ENCODE measurements around the gene CFAP46. TPM values are rescaled to one million over a fixed set of nuclear protein-coding genes. Genes with fewer than 3 reads are reported as not detected.
"Not testable (repeated sequence)": the region's sequence is repeated elsewhere in the genome, so short reads cannot be mapped to it uniquely, and the experiment has no call there.

CFAP46 gene
- total RNA-seq, 1 donor from 2014 or later, result not detected

- intact Hi-C loops (cut with micrococcal nuclease), result no loop called here
Measured at GRCh38 chr10:132793871-132794849, 148.2 kb downstream of the CFAP46 start.

GRCh38 chr10:132793213-132793612 is 149.2 kb downstream of the CFAP46 start:
- intact Hi-C loops (cut with micrococcal nuclease), result no loop called here

DNA sequence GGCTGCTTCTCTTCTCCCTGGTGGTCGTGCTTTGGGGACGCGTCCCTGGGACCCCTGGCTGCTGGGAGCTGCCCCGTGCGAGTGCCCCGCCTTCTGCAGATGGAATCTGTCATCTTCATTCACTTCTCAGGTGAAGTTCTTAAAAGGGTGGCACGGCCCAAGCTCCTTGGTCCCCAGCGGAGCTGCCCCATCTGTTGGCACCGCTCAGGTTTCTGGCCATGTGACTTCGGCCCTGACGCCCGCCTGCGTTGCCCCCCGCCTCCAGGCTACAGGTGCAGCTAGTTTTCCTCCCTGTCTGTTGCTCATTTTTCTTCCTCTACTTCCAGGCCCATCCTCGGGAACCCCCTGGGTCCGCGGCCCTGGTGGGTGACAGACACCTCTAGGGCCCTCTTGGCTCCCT is 149.6 kb downstream of the CFAP46 start:
- intact Hi-C loops (cut with micrococcal nuclease), result no loop called here

DNA sequence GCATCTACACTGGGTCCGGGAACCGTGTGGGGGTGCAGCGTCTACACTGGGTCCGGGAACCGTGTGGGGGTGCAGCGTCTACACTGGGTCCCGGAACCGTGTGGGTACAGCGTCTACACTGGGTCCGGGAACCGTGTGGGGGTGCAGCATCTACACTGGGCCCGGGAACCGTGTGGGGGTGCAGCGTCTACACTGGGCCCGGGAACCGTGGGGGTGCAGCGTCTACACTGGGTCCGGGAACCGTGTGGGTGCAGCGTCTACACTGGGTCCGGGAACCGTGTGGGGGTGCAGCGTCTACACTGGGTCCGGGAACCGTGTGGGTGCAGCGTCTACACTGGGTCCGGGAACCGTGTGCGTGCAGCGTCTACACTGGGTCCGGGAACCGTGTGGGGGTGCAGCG is 150.3 kb downstream of the CFAP46 start:
- intact Hi-C loops (cut with micrococcal nuclease), result not testable (repeated sequence)

DNA sequence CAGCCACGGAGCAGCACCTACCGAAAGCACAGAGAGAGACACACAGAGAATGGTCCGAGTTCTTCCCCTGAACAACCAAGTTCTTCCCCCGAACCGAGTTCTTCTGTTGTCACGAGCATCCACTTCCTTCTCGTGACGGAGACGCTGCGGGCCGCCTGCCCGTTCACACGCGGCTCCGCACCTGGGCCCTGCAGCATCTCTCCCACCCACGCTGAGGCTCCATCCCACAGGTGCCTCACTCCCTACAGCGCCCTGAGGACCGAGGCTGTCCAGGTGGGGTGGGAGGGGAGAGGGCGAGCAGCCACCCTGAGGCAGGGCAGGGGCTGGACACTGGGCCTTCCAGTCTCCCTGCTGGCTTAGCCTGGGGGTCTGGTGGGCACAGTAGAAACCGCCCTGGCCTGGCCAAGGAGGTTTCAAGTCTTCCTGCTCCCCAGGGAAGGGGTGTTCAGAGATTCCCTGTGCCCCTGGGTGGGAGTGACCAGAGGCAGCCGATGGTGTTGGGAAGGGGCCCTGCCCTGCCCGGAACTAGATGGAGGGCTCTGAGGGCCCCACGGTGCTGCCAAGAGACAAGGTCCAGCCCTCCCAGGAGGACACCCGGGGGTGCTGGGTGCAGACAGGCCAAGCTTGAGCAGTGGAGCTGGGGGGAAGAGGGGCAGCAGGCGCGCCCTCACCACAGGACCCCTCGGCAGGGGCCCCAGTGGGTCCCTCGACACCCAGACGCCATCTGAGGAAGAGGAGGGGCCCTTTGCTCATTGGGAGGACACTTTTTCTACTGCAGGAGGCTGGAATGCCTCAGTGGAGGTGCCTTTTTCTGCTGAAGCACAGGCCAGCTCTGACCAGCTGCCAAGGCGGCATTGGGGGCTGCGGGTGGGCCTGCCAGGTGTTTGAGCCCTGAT is 151.2 kb downstream of the CFAP46 start:
- intact Hi-C loops (cut with micrococcal nuclease), result no loop called here

DNA sequence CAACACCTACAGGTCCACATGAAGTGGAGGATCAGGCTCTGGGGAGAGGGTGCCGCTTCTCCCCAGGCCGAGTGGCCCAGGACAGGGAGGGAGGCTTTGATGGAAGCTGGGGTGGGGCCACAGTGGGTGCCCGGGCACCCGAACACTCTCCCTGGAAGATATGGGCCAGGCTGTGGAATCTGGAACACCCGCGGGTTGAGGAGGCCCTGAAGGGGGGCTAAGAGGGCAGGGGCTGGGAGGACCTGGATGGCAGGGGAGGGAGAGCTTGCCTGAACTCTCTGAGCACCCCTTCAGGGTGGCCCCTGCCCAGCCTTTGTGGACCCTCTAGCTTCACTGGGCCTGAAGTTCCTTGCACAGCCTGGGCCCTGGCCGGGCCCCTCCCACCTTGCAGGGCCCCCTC is 151.9 kb downstream of the CFAP46 start:
- intact Hi-C loops (cut with micrococcal nuclease), result no loop called here

DNA sequence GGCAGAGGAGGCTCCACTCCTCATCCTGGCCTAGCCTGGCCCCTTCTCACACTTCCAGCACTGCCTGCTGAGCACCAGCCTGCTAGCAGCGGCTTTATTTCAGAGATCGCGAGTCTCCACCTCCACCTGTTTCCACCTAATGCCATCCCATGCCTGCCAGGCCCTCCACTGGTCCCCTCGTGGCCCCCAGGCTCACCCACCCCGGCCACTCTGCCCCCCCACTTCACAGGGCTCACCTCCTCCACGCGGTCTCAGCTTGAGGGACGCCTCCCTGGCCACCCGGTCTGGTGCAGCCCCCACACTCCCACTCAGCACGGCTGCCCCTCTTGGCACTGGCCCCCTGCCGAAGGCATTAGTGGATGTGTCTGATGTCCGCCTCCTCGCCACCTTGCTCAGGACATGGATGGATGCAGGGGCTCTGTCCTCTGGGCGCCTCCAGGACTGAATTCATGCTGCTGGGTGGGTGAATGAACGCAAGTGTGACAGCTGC is 152.7 kb downstream of the CFAP46 start:
- intact Hi-C loops (cut with micrococcal nuclease), result loop anchor here (10.0 kb wide), 1 partner anchor 135 kb away; no protein-coding TSS in a partner anchor

- intact Hi-C loops (cut with micrococcal nuclease), result loop anchor here (10.0 kb wide), 1 partner anchor 134 kb away; no protein-coding TSS in a partner anchor
Measured at GRCh38 chr10:132788831-132789219, 153.5 kb downstream of the CFAP46 start.

DNA sequence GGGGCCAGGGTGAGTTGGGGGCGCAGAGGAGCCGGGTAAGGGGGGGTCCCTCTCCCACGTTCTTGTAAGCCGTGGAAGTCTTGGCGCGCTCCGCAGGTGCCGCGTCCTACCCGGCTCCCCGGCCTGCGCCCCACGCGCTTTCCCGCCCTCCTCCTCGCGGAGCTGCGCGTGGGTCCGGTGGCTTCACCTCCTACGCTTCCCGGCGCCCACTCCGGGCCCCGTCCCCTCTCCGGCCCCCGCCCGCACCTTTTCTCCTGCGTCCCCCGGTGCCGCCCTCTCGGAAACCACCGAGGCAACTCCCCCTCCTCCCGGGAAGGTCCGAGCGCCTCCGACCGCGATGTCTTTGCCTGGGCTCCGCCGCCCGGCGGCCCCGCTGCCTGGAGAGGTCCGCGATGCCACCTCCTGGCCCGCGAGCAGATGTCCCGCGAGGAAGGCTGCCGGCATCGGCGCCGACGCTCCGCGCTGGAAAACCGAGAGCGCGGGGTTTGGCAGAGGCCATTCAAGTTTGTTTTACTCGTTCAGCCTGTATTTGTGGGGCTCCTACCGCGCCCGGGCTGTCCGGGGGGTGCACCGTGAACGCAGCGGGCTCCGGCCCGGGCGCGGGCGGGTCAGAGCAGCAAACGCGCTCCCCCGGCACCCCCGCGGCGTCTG is 154.1 kb downstream of the CFAP46 start:
- intact Hi-C loops (cut with micrococcal nuclease), result loop anchor here (10.0 kb wide), 1 partner anchor 134 kb away; no protein-coding TSS in a partner anchor

GRCh38 chr10:132787495-132788179 is 154.7 kb downstream of the CFAP46 start:
- intact Hi-C loops (cut with micrococcal nuclease), result loop anchor here (10.0 kb wide), 1 partner anchor 133 kb away; no protein-coding TSS in a partner anchor

DNA sequence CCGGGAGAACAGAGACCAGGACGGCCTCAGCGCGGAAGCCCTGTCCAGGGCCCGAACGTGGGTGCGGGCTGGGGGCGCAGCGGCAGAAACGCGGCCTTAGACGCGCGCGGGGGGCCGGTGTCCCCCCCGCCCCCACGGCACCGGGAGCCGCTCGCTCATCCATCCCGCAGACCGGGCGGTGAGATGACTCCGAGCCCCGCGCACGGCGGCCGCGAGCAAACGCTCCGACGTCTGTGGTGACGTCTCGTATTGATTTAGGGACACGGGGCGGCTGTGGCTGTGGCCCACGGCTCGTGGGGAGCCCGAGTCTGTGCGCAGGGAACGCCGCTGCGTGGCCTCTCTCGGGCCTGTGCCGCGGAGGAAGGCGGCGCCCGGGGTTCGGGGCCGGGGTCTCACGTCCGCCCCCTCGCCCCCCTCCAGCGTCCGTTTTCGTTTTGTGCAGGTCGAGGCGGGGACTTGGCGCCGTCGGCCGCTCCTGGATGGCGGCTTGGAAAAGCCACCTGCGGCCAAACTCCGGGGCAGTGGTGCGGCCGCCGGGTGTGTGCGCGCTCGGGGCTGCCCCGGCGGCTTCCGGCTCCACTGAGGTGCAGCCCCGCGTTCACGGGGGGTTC is 155.4 kb downstream of the CFAP46 start:
- intact Hi-C loops (cut with micrococcal nuclease), result loop anchor here (10.0 kb wide), 1 partner anchor 132 kb away; no protein-coding TSS in a partner anchor

- intact Hi-C loops (cut with micrococcal nuclease), result loop anchor here (10.0 kb wide), 1 partner anchor 132 kb away; no protein-coding TSS in a partner anchor
Measured at GRCh38 chr10:132786476-132786883, 155.9 kb downstream of the CFAP46 start.

DNA sequence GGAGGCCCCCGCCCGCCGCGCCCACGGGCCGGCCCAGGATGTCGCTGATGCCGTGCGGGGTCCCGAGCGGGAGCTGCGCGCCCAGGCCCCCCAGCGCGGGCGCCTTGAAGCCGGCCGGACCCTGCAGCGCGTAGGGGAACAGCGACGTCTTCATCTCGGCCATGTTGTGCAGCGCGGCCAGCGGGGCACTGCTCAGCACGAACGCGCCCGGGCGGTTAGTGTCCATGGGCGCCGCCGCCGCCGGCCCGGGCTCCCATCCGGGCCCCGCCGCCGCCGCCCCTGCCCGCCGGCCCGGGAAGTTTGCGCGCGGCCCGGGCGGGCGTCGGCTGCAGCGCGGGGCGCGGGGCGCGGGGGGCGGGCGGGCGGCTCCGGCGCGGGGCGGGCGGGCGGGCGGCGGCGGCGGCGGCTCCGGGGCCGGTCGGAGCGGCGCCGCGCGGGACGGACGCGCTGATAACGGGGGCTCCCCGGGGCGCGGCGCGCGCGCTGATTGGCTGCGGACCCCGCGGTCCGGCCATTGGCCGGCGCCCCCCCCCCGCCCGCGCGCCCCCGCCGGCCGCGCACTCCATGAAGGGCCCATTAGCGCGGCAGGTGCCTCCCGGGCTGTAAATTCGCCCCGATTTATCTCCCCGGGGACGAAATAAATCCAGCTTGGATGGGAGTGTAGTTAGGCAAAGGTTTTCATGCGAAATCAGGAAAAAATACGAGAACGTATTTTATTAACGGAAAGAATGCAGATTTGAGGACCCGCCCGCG is 156.5 kb downstream of the CFAP46 start, which contains the start of gene NKX6-2:
Gene NKX6-2, minus strand, starts transcription at position 425 of the 753 bp plus-strand sequence. Its CDS starts 199 bp downstream, at position 226.
- intact Hi-C loops (cut with micrococcal nuclease), result loop anchor here (10.0 kb wide), 1 partner anchor 131 kb away; no protein-coding TSS in a partner anchor

DNA sequence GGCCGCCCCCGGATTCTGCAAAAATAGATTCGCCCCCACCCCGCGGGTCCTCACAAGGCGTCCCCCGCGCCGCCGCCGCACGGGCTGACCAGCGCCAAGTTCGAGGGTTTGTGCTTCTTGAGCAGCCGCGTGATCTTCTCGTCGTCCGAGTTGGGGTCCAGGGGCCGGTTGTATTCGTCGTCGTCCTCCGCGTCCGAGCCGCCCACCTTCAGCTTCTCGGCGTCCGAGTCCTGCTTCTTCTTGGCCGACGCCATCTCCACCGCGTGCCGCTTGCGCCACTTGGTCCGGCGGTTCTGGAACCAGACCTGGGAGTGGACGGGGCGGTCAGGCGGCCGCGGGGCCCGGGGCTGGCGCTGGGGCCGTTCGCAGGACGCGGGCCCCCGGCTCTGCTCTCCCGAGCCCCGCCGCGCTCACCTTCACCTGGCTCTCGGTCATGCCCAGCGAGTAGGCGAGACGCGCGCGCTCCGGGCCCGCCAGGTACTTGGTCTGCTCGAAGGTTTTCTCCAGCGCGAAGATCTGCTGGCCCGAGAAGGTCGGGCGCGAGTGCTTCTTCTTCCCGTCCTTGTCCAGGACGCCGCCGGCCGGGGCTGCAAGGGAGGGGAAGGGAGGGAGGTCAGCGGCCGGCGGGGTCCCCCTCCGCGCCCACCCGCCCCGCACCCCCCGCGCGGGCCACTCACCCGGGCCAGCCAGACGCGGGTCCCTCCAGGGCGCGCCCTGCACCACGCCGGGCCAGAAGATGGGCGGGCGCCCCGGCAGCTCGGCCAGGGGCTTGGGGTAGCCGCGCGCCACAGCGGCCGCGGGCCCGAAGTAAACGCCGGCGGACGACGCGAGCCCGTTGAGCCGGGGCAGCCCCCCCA is 157.3 kb downstream of the CFAP46 start:
- intact Hi-C loops (cut with micrococcal nuclease), result loop anchor here (10.0 kb wide), 1 partner anchor 130 kb away; no protein-coding TSS in a partner anchor

GRCh38 chr10:132783940-132784865 is 158.2 kb downstream of the CFAP46 start:
- intact Hi-C loops (cut with micrococcal nuclease), result loop anchor here (10.0 kb wide), 1 partner anchor 129 kb away; no protein-coding TSS in a partner anchor

DNA sequence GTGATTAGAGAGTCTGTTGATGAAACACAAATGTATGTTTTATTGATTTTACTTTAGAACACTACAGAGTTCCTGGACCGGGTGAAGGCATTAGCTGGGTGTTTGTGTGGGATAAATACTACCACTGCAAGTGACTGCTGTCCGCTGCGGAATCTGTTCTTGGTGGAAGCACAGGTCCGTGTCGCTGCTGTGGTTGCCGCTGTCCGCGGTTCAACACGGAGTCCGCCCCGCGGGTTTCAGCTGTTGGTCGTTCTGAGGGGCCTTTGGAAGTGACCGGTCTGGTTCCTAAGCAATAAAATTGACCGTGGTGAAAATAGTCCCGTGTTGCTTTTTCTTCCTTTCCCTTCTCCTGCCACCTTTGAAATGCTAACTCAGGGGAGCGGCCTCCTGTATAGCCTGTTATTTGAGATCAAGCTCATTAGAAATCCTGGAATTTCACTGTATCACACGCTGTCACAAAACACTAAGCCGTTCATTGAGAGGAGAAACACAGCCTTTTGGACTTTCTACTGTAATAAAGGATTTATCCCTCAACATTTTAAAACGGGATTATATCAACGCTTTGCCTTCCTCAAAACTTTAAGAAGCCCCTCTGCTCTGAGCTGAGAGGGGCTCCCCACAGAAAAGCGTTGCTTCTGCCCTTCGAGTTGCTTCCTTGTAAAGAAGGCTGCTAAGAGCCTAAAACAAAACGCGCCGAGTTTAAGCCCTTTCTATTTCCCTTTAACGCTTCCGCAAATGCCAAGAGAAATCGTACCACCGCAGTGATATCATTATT is 159.0 kb downstream of the CFAP46 start:
- intact Hi-C loops (cut with micrococcal nuclease), result loop anchor here (10.0 kb wide), 1 partner anchor 129 kb away; no protein-coding TSS in a partner anchor

All from T-helper 1 cell treated with Interleukin-12 subunit alpha and Interleukin-12 subunit beta and Interleukin-4 antibody, amounts not matched to agents 30 ng/mL and 1 ng/mL, for 36 hours (primary cell).